GM18507 (cell line): Measurements from ENCODE around the gene ACTR1A.

Source experiments
- DNase-seq: peaks from one replicate; pipeline ENCODE4 v3.0.0; 2011; ENCODE audit warnings: low read depth; ENCODE audit not compliant: insufficient read length; ENCODE audit errors: extremely low spot score
- FAIRE-seq: peaks from 2 replicates; lab custom pipeline; 2011; peaks lifted over from hg19 to GRCh38; lab: Jason Lieb, UNC

ACTR1A gene

DNA sequence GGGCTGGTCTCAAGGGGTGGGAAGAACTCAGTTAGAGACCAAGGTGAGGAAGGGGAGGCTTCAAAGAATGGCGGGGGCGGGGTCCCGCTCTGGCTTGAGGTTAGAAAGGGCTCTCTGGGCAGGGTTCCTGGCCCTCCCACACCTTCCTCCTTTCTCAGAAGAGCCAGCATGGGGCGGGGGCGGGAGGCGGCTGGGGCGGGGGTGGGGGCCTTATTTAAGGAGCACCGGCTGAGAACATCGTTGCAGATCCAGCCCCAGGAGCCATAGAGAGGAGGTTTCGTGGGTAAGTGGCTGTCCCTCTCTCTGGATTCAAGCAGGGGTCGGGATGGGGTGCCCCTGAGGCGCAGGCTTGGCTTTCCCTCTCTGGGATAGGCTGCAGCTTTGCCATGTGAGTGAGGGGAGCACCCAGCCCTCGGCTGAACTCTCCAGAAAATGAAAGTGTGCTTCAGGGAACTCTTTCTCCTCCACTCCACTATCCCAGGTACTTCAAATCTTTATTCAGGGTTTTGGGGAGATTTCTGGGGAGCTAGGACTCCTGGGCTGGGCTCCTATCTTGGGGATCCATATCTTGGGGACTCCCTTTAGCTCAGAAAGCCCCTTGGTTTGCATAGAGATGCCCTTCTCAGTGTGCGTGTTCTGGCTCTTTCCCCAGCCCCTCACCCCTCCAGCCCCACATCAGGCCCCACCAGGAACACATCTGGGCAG lies 66.8 kb downstream of the ACTR1A start:
- FAIRE-seq (no peak), DNase-seq (no peak)

DNA sequence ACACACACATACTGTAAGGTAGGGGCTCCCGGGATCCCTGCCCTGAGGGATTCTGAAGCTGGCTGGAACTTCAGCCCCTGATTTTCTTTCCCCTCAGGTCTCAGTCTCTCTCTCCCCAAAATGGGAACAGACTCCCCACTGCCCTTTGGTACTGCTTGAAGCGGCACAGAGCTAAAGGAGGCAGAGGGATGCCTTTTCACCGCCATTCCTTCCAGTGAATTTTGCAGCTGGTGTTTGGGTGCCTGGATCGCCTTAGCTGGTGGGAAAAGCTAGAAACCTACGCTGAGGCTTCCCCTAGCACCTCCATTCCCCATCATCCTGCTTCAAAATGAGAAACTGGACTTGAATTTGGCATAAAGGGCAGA lies 67.4 kb downstream of the ACTR1A start:
- DNase-seq: no peak
- FAIRE-seq: no peak

DNA sequence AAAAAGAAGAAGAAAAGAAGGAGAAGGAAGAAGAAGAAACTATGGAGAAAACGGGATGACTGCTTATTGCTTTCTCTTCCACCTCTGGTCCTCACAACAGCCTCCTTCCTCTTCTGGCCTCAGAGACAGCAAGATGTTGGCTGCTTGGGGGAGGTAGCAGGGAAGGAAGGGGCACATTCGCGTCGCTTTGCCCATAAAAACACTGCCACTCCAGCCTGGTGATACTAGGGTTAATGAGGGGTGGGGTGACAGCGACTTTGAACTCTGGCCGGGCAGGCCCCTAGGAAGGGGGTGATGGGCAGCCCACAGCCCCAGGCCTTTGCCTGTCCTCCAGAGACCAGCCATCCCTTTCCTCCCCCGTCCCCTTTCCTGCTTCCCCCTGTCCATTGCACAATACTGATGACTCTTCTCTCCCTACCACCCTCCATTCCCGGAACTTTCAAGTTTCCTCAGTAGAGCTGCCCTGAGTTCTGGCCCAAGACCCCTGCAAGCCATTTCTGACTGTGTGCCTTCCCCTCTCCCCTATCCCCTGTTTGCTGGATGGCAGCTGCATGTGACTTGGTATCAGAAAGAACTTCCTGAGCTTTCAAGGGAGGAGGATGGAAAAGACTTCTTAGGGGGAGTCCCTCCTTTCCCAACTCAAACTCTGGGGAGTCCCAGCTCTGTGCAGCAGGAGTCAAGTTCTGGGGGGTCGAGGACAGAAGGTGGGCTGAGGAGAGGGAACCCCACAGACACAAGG lies 67.9 kb downstream of the ACTR1A start:
- DNase-seq (no peak), FAIRE-seq (no peak)

GRCh38 chr10:102433619-102434046 lies 68.9 kb downstream of the ACTR1A start:
- DNase-seq (no peak), FAIRE-seq (no peak)

- peak; percentile 89 for DNase-seq
- FAIRE-seq: peak; percentile 97
These were observed 70.2 kb downstream of the ACTR1A start, which contains the start of gene CUEDC2 for GRCh38 chr10:102432162-102432950. CUEDC2 (minus strand) TSS chr10:102432574; CDS start chr10:102425188, 7,386 bp downstream.

GRCh38 chr10:102431452-102432124 lies 70.9 kb downstream of the ACTR1A start:
- DNase-seq (no peak), FAIRE-seq (no peak)

- FAIRE-seq (no peak), DNase-seq (no peak)
These were observed 73.0 kb downstream of the ACTR1A start for GRCh38 chr10:102429468-102429867.
